Endothelial cell of umbilical vein (primary cell): ENCODE results near the gene ANKIB1.

Source experiments
- EZH2 ChIP-seq: IDR thresholded peaks from 2 replicates; pipeline ENCODE4 v1.6.1; 2012; ENCODE audit warnings: borderline replicate concordance, low read depth, mild to moderate bottlenecking, moderate library complexity, low read length, inconsistent platforms; ENCODE audit not compliant: severe bottlenecking
- POLR2A ChIP-seq: IDR thresholded peaks from 2 replicates; pipeline ENCODE4 v1.6.1; 2012; ENCODE audit warnings: low read depth, mild to moderate bottlenecking, control low read depth, low read length
- TF ChIP-seq, protein P1 (sequence below), 2 donors: IDR thresholded peaks; 1 replicate in 1 of 2; 2 replicates in 1 of 2; pipeline ENCODE4 v1.5.1; 2011; ENCODE audit warnings: low read length in 2 of 2, mild to moderate bottlenecking in 2 of 2, moderate library complexity in 2 of 2, control low read depth in 1 of 2, inconsistent platforms in 1 of 2, low read depth in 1 of 2; ENCODE audit not compliant: insufficient read depth in 1 of 2; ENCODE audit errors: extremely low read depth in 1 of 2

- TF ChIP-seq POLR2A (no peak), EZH2 (no peak)
- TF ChIP-seq, protein P1, sequence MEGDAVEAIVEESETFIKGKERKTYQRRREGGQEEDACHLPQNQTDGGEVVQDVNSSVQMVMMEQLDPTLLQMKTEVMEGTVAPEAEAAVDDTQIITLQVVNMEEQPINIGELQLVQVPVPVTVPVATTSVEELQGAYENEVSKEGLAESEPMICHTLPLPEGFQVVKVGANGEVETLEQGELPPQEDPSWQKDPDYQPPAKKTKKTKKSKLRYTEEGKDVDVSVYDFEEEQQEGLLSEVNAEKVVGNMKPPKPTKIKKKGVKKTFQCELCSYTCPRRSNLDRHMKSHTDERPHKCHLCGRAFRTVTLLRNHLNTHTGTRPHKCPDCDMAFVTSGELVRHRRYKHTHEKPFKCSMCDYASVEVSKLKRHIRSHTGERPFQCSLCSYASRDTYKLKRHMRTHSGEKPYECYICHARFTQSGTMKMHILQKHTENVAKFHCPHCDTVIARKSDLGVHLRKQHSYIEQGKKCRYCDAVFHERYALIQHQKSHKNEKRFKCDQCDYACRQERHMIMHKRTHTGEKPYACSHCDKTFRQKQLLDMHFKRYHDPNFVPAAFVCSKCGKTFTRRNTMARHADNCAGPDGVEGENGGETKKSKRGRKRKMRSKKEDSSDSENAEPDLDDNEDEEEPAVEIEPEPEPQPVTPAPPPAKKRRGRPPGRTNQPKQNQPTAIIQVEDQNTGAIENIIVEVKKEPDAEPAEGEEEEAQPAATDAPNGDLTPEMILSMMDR (IDR thresholded peaks at IDR 0.05; ENCODE audit: extremely low read depth in 1 of 2, insufficient read depth in 1 of 2, low read depth in 1 of 2, low read length in 2 of 2): no peak
These were observed 97.9 kb downstream of the ANKIB1 start for GRCh38 chr7:92343714-92344113.
